ENCODE results near the gene ENPP7.

GRCh38 chr17:79777120-79777893 is 46.6 kb downstream of the ENPP7 start:
- TF ChIP-seq CTCF (IDR thresholded peaks at IDR 0.05; ENCODE audit: borderline replicate concordance, extremely low read depth, low read length, poor library complexity, severe bottlenecking) (peak; percentile 62), EZH2 (IDR thresholded peaks at IDR 0.05; ENCODE audit: borderline replicate concordance, low read depth, low read length, severe bottlenecking) (no peak)
